ENCODE results near the gene CRELD1. TPM values are rescaled to one million over a fixed set of nuclear protein-coding genes. Genes with fewer than 3 reads are reported as not detected.
A peak's percentile ranks its signal among the peaks of the same experiment; 100 is the strongest.

The CRELD1 gene
- total and polyA plus RNA-seq, 10 of the 15 experiments (the other 5 are each of a cell fraction or from before 2014, with no cell fraction given), result 1.3 to 15.9 (median 8.8) TPM

GRCh38 chr3:9933561-9934234, at the start of gene CRELD1 (continued):
- TF ChIP-seq, protein P1, sequence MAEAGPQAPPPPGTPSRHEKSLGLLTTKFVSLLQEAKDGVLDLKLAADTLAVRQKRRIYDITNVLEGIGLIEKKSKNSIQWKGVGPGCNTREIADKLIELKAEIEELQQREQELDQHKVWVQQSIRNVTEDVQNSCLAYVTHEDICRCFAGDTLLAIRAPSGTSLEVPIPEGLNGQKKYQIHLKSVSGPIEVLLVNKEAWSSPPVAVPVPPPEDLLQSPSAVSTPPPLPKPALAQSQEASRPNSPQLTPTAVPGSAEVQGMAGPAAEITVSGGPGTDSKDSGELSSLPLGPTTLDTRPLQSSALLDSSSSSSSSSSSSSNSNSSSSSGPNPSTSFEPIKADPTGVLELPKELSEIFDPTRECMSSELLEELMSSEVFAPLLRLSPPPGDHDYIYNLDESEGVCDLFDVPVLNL (IDR thresholded peaks at IDR 0.05; ENCODE audit: low read depth, low read length), result peak; percentile 84
- TF ChIP-seq KLF5 (IDR thresholded peaks at IDR 0.05; ENCODE audit: partially characterized antibody) (no peak), KAT2A (conservative IDR thresholded peaks at IDR 0.05; ENCODE audit: control insufficient read depth, low read depth, low read length) (no peak), MYB (IDR thresholded peaks at IDR 0.05; ENCODE audit: borderline replicate concordance, low read depth, low read length) (no peak), GATAD2B (conservative IDR thresholded peaks at IDR 0.05; ENCODE audit: low read depth) (no peak; the same call in 1 of the 2 replicates), PML (IDR thresholded peaks at IDR 0.05; ENCODE audit: low read length) (peak; percentile 71; the same call in 1 of the 2 replicates), SIX5 (IDR thresholded peaks at IDR 0.05; ENCODE audit: low read depth, low read length, severe bottlenecking) (no peak), POU2F2 (IDR thresholded peaks at IDR 0.05; ENCODE audit: borderline replicate concordance, low read depth, low read length) (peak; percentile 22; the same call in 2 of the 3 replicates), RAD51 (IDR thresholded peaks at IDR 0.05) (no peak), RAD21 (IDR thresholded peaks at IDR 0.05; ENCODE audit: insufficient read depth, low read depth, low read length) (no peak), EGR1 (IDR thresholded peaks at IDR 0.05; ENCODE audit: borderline replicate concordance in 1 of 2, low read depth in 2 of 2, low read length in 2 of 2) (no peak), ZNF24 (IDR thresholded peaks at IDR 0.05) (no peak), YBX1 (IDR thresholded peaks at IDR 0.05) (no peak), RBBP5 (conservative IDR thresholded peaks at IDR 0.05) (no peak), SPI1 (IDR thresholded peaks at IDR 0.05; ENCODE audit: borderline replicate concordance, insufficient read depth, low read depth, low read length) (no peak), TBL1XR1 (IDR thresholded peaks at IDR 0.05; ENCODE audit: low read depth, low read length) (no peak), ETV6 (conservative IDR thresholded peaks at IDR 0.05 in 1 of 2, IDR thresholded peaks at IDR 0.05 in 1 of 2; ENCODE audit: borderline replicate concordance in 1 of 2, low read depth in 1 of 2) (no peak), POLR2A (IDR thresholded peaks at IDR 0.05; ENCODE audit: low read depth, low read length) (peak; percentile 84), SMC3 (IDR thresholded peaks at IDR 0.05; ENCODE audit: borderline replicate concordance, low read length) (no peak), PRDM15 (CRISPR knock-in tag; IDR thresholded peaks at IDR 0.05) (no peak), NBN (IDR thresholded peaks at IDR 0.05) (0 out of 2 replicates have a peak, but pooled peaks have one; percentile 50), NFYA (IDR thresholded peaks at IDR 0.05; ENCODE audit: borderline replicate concordance, low read depth, low read length) (no peak)
- TF ChIP-seq, protein P2, sequence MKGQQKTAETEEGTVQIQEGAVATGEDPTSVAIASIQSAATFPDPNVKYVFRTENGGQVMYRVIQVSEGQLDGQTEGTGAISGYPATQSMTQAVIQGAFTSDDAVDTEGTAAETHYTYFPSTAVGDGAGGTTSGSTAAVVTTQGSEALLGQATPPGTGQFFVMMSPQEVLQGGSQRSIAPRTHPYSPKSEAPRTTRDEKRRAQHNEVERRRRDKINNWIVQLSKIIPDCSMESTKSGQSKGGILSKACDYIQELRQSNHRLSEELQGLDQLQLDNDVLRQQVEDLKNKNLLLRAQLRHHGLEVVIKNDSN (IDR thresholded peaks at IDR 0.05; ENCODE audit: borderline replicate concordance, extremely low read length, insufficient read depth, low read depth, low read length), result peak; percentile 48
